Frontal cortex (tissue), 4 donors: ENCODE measurements around the gene RPL10. TPM values are rescaled to one million over a fixed set of nuclear protein-coding genes. Genes with fewer than 3 reads are reported as not detected.

ENCODE experiments used
- DNase-seq, 2 donors: peaks; one replicate each; pipeline ENCODE4 v3.0.0; 2012; ENCODE audit warnings: low spot score in 2 of 2
- FAIRE-seq: peaks from 2 replicates; lab custom pipeline; 2012; peaks lifted over from hg19 to GRCh38; lab: Jason Lieb, UNC
- total RNA-seq: library from RNA; depleted of rRNA; stranded (reverse); fragments of >200 nt; gene quantifications from one replicate; pipeline ENCODE4 v1.2.3, GENCODE V29; 2014
- donor health status: control.
- donor health status: control.
- donor health status: control.

The RPL10 gene
- 2,273 TPM for total RNA-seq

DNA sequence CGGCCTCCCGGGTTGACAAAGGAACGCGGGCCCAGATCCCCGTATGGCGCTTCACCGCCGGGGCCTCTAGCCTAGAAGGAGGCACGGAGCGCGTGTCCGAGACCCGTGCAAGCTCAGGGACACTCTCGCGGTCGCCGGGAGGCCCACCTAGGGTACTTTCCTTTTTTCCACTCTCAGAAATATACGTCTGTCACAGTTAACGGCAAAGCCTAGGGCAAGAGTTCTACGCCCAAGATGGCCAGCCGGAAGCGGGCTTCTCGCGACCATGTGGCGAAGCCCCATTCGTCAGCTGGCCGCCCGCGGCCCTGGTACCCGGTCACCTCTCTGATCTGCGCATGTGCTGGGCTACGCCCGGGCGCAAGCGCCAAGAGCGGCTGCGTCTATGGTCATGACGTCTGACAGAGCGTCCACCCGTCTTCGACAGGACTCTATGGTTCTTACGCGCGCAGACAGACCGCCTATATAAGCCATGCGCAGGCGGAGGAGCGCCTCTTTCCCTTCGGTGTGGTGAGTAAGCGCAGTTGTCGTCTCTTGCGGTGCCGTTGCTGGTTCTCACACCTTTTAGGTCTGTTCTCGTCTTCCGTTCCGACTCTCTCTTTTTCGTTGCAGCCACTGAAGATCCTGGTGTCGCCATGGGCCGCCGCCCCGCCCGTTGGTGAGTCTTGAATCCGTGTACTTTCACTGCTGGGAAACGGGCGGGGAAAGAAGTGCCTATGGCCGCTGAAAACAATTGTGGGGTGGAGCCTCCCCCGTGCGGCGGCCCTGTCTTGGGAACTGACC is at the start of gene RPL10:
RPL10 (plus strand) TSS at position 490 of the 780 bp plus-strand sequence; CDS start at position 633, 143 bp downstream.
- FAIRE-seq = no peak
- DNase-seq = peak; percentile 87 to 88

DNA sequence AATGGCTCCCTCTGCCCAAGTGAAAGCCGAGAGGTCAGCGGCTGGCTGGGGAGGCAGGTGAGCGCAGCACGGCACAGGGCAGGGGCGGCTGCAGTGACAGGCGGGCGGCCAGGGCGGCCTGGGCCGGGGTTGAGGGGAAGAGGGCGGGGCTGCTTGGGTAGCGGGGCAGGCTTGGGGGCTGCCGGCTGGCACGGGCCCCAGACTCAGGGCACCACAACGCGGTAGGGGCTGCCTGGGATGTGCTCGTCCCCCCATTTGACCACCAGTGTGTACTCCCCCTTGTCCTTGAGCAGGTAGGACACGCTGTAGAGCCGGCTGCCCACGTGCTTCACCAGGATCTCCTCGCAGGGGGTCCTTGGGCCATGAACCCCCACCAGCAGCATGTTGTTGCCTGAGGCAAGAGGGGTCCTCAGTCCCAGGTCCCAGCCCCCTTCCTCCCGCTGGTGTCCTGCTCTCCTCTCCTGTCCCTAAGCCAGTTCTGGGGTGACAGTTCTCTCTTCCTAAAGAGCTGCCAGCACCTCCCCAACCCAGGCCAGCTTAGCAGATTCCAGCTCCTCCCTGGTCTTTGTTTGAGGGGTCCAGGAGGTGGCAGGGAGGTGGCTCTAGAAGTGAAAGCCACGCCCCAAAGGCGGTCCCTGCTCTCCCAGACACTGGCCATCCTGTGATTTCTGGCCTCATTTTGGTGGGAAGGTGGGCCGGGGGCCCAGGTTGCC is 49.4 kb upstream of the RPL10 start:
- DNase-seq (no peak), FAIRE-seq (no peak)

DNA sequence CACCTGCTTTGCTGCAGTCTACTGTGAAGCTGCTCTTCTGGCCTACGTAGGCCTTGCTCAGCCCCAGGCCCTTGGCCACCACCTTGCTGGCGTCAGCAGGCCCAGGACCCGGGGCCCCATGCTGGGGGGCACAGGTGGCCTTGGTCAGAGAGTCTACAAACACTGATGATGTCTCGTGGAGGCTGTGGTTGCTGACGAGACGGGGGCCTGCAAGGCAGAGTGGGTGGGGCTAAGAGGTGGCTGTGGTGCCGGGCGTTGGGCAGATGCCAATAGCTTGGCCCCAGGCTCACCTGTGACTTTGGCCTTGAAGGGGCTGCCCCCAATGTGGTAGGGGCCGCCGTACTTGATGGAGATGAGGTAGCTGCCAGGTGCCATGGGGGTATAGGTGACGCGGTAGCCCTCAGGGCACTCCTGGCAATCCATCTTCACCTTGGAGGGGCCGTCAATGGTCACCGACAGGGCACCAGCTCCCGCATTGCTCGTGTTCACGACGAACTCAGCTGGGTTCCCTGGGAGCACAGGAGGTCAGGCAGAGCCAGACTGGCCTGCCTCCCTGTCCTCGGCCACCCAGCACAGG is 48.7 kb upstream of the RPL10 start:
- FAIRE-seq (no peak), DNase-seq (no peak)

DNA sequence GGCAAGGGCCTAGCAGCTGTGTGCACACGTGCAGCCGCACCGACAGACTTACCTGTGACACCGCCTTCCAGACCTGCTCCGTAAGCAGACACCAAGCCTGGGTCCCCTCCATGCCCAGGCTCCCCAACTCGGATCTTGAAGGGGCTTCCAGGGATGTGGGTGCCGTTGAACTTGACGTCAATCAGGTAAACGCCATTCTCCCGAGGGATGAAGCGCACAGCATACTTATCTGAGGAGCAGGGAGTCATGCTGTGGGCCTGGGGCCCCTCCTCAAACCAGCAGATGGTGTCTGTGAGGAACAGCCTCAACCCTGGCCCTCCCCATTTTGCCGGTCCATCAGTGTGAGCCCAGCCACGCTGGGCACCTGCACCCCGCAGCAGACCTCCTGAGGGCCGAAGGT is 48.2 kb upstream of the RPL10 start:
- DNase-seq (no peak), FAIRE-seq (no peak)

DNA sequence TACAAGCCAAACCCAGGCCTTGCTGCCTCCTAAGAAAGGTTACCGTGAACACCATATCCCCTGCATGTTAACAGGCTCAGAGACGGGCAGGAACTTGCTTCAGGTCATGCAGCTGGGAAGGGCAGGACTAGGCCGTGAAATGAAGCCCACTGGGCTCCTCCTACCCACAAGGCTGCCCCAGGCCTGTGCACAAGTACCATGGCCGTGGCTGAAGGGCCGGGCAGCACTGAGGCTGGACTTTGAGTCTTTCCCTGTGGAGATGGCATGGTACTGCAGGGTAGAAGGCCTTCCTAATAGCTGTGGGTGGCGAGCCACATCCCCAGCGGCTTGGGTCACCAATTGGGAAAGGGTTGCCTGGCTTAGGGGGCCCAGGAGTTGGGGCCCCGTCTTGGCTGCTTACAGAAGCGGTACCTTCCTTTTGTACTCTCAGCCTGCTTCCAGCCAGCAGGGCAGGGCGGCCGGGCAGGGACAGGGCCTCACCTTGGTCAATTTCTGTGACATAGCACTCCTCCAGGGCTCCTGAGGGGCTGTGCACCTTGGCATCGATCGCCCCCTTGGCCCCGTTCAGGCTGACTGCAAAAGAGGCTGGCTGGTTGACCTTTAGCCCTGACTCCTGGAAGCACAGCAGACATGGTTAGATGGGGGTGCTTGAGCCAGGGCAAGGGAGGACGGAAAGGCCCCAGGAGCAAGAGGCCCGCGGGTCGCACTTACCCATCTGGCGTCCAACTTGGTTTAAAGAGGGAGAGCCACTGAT is 47.6 kb upstream of the RPL10 start:
- no peak for FAIRE-seq
- DNase-seq = no peak

DNA sequence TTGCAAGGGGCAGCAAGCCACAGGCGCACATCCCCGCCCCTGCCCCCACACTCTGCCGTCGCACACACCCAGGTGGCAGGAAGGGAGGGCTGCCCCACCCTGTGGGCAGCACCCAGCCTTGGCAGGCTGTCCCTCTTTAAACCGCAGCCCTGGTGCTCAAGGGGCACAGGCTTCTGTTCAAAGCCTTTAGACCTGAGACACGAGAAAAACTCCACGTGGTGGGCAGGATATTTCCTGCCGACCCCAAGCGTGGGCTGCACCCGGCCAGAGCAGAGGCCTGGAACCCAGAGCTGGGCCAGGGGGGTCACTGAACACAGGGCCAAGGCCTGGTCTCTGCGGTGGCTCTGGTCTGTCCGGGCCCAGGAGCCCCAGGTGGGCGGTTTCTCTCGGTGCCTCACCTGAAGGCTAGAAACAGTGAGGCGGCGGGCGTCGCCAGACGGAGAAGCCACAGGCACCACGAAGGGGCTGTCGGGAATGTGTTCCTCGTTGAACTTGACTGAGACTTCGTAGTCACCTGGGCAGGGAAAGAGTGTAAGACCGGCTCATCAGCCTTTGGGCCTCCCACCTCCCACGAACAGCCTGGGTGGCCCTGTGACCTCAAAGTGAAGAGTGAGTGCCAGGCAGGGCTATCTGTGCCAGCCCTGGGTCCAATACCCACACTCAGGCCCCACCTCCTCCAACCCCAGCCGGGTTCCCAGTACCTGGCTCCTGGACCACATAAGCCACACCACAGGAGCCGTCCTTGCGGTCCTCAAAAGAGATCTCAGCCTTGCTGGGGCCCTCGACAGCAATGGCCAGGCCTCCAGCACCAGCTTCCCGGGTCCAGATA is 46.8 kb upstream of the RPL10 start:
- FAIRE-seq = no peak
- DNase-seq = no peak

DNA sequence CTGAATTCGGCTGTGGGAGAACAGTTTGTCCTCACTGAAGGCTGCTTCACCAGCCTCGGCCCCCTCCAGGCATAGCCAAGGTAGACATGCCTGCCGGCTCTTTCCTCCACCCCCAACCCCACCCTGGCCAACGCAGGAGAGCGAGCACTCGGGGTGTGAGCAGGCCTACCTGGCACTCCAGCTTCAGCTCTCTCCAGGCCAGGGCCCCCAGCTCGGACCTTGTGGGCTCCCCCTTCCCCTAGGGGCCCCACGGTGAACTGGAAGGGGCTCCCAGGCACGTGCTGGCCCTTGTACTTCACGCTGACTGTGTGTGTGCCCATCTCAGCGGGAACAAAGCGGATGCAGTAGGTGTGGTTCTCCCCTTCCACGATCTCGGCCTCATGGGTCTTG is 46.2 kb upstream of the RPL10 start:
- DNase-seq (no peak), FAIRE-seq (no peak)

DNA sequence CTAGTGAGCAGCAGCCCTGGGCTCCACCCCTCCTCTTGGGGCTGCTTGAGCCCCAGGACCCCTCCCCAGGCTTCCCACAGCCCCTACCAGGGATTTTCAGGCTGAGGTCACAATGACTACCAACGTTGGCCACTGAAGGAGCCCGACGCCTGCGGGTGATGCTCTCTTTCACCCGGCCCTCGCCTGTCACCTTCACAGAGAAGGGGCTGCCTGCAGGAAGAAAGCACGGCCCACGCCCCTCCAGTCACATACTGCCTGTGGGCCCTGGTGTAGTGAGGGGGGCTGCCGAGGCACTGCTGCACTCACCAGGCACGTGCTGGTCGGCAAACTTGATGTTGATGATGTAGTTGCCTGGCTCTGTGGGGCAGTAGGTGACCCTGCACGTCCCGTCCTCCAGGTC is 45.7 kb upstream of the RPL10 start:
- DNase-seq (no peak), FAIRE-seq (no peak)

DNA sequence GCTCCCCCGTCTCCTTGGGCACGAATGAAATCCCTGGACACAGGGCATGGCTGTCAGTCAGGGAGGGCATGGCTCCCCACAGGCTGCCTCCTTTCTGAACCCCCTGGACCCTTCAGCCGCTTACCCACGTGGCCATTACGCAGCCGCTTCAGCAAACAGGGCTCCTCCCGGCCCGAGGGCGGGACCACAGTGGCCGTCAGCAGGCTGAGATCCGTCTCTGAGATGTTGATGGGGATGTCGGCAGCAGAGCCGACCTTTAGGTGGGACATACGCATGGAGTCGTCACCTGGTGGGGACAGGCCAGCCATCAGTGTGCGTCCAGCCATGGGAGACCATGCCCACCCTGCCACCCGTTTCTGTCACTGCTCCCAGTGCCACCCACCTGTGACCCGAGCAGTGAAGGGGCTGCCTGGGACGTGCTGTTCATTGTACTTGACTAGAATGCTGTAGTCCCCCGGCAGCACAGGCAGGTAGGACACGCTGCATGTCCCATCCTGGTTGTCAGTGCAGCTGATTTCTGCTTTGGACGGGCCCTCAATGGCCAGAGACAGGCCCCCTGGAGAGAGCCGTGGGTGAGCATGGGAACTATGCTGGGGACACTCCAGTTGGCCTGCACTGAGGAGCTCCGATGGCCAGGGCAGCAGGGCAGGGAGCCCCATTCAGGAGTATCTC is 44.9 kb upstream of the RPL10 start:
- no peak for DNase-seq
- FAIRE-seq = no peak

DNA sequence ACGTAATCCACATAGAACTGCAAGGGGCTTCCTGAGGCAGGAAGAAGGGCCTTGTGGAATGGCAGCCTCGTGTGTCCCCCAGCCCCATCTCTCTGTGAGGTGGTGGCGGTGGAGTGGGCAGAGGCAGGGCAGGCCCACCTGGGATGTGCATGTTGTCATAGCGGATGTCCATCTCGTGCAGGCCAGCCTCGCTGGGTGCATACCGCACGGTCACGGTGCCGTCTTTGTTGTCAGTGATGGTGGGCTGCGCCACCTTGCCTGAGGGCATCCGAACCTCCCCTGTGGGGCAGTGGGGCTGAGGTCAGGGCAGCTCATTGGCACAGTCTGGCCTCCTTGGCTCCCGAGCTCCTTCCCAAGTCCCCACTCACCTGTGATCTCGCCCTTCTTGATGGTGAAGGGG is 44.2 kb upstream of the RPL10 start:
- FAIRE-seq = no peak
- no peak for DNase-seq

DNA sequence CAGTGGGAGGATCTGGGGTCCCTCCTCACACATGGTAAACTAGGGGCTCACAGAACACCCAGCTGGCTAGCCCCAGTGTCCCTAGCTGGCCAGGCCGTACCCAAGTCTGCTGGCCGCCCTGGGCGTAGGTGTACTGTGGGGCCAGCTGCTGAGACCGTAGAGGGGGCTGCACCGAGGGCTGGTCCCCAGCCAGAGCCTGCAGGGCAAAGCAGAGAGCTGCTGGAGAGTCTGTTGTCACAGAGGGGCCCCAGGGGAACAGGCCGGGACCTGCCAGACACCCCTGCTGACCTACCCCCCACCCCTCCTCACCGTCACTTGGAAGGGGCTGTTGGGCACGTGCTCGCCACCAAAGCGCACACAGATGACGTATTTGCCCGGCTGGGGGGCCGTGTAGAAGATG is 43.7 kb upstream of the RPL10 start:
- FAIRE-seq (no peak), DNase-seq (no peak)

DNA sequence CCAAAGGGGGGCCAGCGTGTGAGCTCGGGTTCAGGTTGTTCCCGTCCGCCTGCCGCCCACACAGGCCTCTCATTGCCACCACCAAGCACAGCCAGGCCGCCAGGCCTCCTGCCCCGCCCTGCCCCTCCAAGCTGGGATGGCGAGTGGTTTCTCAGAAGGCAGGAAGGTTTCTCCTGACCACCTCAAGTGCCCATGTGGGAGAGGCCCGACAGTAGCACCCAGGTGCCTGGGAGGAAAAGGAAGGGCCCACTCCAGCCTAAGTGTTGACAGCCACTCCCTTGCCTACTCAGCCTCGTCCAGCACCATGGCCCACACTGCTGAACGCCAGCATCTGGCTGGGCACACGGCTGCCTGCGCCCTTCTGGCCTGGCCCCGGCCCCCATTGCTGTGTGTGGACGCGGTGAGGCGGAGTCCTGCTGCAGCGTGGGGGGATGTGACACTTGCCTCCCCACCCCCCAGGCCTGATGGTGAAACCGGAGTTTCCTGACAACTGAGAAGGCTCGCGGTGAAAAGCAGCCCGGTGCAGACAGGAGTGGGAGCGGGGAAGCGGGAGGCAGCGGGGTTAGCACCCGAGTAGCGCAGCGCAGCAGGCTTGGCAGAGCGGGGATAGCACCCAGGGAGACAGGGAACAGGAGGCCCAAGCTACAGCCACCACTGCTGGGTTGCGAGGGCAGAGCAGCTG is 42.9 kb upstream of the RPL10 start:
- FAIRE-seq = no peak
- DNase-seq = no peak

DNA sequence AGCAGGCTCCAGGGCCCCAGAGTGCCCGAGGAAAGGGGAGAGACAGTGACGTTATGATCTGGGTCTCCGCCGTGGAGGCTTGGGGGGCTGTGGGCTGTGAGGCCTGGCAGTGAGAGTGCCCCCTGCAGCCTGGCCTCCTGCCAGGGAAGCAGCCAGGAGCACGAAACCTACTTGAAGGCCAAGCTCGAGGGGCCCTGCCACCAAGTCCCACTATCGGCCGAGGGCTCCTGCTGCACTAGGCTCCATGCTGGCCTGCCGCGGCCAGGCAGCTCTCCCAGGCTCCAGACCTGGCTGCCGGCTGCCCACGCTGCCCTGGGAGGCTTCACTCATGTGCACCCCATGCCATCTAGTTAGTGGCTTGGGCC is 42.4 kb upstream of the RPL10 start:
- DNase-seq (no peak), FAIRE-seq (no peak)

DNA sequence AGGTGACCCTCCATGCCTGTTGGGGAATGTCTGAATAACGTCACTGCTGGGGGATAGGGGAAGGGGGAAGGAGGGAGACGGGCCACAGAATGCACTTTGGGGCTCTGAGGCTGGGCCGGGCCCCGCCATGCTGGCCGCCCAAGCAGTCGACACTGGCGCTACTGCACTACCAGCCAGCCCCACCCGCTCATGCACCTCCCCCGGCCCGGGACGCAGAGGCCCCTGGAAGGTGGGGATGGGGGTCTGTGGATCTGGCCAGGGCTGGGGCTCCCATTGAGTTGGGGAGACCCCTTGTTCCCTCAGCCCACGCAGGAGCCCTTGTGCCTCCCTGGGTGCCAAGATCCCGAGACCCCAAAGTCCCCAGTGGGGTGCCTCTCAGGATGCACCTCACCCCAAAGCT is 41.6 kb upstream of the RPL10 start:
- DNase-seq (no peak), FAIRE-seq (no peak)

DNA sequence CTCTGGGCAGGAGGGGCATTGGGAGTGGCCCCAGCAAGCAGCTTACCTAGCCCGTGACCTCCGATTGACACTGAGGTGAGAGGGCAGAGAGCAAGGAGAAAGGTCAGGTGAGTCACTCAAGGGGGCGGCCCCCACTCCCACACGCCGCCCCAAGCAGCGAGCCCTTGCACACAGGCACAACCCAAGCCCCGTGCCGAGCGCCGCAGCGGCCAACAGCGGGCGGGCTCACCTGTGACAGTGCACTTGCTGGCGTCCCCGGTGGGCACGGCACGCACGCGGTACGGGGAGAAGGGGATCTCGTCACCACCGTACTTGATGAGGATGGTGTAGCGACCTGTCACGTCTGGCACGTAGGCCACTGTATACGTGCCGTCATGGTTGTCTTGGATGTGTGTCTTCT is 41.0 kb upstream of the RPL10 start:
- no peak for DNase-seq
- no peak for FAIRE-seq

DNA sequence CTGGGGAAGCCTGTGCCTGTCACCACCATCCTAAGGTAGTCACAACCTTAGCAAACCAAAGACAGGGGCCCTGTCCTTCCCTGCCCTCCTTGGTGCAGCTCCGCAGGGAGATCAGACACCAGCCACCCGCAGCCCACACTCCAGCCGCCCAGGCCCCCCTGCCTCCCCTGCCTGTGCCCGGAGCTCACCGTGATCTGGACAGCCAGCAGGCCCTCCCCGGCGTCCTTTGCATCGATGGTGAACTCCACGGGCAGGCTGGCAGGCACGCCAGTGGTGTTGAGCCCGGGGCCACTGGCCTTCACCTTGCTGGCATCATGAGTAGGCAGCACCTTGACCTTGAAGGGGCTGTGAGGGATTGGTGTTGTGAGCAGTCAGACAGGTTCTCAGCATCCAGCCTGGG is 40.2 kb upstream of the RPL10 start:
- no peak for FAIRE-seq

DNA sequence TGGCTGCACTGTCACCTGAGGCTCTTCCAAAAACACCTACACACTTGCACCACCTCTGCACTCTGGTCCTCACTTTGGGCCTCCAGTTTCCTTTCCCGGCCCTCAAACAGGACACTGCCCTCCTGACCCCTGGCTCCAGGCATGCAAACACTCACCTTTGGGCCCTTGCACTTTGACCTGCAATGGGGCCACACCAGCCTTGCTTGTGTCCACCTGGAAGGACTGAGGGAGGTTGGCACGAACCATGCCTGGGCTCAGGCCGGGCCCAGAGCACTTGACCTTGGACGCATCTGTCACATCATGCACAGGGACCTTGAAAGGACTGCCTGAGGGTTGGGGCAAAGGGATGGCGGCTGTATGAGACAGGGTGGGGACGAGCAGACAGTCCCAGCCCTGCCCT is 39.3 kb upstream of the RPL10 start:
- FAIRE-seq (no peak), DNase-seq (no peak)

More for the DNA sequence above, 40.2 kb upstream of the RPL10 start:
- DNase-seq = no peak

DNA sequence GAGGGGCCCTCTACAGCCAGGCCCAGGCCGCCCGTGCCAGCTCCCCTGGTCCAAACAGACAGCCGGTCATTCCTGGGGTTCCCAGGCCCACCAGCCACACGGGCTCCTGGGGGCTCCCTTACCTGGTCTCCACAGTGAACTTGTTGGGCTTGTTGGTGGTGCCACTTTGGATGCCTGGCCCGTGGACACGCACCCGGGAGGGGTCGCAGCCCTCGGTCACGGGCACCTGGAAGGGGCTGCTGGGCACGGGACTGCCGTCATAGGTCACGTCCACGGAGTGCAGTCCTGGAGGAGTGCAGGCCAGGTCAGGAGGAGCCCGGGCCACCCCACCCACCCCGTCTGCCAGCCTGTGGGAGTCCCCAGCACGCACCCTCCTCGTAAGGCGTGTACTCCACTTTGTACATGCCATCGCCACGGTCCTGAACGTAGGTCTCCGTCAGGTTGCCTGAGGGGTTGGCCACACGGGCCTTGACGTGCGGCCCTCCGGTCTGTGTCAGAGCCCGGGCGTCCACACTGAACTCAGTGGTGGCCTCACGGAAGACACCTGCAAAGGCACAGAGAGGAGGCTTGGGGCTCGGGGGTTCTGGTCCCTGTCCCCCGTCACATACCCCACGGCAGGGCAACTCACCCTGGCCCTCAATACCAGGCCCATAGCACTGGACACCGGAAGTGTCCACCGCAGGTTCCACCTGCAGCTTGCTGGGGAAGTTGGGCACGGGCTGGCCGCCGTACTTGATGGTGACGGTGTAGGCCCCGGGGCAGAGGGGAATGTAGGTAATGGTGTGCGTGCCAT is 38.6 kb upstream of the RPL10 start:
- no peak for FAIRE-seq
- no peak for DNase-seq
